GM18909 (cell line): ENCODE measurements around the gene STOML1.

Experiments used
- ATAC-seq: cut with Tn5 transposase; IDR thresholded peaks from one replicate; pipeline ENCODE4 v1.9.1; 2021; ENCODE audit warnings: mild to moderate bottlenecking; ENCODE audit not compliant: unreplicated experiment, poor library complexity

Gene STOML1

DNA sequence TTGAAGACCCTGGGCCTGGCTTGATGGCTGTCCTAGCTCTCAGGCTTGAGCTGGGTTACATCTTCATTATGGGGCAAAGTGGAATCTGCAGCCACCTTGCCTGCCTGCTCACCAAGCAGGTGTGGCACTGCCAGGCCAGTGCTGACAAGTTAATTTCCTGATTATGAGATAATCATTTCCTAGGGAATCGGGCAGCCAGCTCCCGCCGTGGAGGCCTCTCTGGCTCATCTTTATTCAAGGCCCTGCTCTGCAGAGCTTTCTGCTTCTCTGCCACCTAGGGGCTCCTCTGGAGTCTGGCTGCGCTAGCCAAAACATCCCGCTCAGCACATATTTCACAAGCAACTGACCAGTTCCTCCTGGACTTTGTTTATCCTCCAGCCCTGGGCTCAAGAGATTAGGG lies 55.9 kb downstream of the STOML1 start:
- ATAC-seq: no peak

GRCh38 chr15:73935547-73935946 lies 56.5 kb downstream of the STOML1 start:
- ATAC-seq: no peak

- no peak for ATAC-seq
Measured at GRCh38 chr15:73934281-73934680, 57.8 kb downstream of the STOML1 start.

DNA sequence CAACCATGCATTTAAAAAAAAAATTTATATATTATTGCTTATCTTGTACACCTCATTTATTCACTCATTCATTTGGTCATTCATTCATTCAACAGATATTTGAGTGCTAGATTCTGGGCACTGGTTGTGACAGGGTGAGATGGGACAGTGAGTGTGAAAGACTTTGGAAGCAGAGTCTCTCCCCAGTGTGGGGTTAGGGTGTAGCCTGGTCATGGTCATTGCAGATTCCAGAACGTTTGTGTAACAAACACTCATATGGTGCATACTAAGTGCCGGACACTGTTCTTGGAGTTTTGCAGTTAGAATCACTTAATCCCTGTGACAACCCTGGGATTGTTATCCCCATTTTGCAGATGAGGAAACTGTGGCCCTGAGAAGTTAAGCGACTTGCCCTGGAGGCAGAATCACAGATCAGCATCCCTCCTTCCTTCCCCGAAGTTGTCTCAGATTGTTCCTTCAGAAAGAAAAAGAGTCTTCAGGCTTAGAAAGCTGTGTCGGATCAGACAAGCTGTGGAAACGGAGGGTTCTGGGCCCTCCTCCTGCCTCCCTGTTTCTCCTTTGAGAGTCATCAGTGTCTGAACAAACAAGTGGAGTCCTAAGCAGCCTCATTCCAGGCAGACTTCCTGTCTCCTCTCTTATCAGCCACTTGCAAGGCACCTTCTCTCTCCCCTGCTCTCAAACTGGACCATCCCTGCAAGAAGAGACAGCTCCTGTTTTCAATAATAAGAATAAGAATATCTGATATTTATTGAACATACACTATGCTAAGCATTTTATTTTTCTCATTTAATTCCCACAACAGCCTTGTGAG lies 59.5 kb downstream of the STOML1 start:
- no peak for ATAC-seq

DNA sequence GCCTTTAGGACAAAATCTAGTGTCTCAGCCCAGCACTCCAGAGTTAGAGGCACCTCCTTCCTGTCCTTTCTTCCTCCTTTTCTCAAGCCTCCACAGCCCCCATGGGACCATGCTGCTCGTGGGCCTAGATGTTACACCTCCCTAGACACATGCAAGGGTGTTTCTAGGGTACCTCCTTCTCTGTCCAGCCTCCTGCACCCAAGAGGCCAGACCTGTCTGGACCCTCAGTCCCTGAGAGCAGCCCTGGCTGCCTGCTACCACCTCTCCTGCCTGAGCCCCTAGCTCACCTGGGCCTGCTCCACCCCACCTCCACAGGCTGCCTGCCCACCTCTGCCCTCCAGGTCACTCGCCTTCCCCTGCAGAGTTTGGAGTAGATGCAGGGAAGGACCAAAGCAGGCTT lies 60.7 kb downstream of the STOML1 start:
- no peak for ATAC-seq

DNA sequence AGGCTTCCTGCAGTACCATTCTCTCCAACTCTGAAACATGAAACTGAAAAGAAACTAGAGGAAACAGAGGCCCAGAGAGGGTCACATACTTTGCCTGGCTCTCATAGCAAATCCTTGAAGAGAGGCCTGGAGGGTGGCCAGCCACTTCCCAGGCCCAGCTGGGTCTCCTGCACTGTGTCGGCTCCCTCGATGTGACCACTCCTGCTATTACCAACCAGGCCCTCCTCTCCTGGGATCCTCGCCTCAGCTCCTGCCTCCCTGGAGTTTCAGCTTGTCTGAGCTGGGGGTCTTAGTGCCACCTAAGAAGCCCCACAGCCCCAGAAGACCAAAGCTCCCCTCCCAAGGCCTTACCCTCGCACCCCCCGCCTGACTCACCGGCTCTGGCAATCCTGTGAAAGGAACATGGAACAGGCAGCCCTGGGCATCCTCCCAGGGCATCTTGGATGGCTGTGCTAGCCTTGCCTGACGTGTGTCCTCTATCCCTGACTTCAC lies 61.3 kb downstream of the STOML1 start:
- no peak for ATAC-seq

GRCh38 chr15:73930371-73930770 lies 61.7 kb downstream of the STOML1 start:
- no peak for ATAC-seq

DNA sequence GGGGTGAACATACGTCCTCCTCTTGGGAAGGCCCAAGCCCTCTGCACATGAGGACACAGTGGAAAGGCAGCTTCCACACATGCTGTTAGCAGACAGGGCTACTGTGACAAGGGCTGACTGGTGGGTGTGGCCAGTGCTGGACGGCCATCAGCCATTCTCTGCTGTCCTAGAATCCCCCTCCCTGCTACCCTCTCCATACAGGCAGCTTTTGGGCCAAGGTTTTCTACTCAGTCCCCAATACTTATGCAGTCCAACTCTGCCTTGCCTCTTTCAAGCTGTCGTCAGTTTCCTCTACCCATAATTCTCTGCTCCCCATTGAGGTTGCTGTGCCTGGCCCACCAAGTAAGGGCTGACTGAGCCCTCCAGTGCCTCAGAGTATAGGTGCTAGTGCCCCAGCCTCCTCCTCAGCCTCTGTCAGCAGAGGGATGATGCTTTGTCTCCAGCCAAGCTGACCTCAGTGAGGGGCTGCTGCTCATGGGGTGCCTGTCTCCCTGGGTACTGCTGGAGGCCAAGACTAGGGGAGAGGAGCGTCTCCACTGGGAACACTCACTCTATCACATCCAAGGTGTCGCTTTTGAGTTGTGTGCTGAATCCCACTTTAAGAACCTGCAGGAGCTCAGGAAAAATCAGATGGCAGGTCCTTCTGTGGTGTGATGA lies 63.0 kb downstream of the STOML1 start:
- ATAC-seq: no peak
